K562 (cell line): Measurements from ENCODE around the gene CEMIP. TPM values are rescaled to one million over a fixed set of nuclear protein-coding genes. Genes with fewer than 3 reads are reported as not detected.

Source experiments
- EP300 ChIP-seq: IDR thresholded peaks from 2 replicates; pipeline ENCODE4 v1.6.1; 2012; ENCODE audit warnings: low read length, improper control_type of control experiment
- MAZ ChIP-seq, 2 experiments: fragments of 450-650 bp in 1 of 2; sonication (generic) in 1 of 2; formaldehyde crosslinking; IDR thresholded peaks in 1 of 2; conservative IDR thresholded peaks in 1 of 2; 2 replicates each; pipeline versions ENCODE4 v1.4.0 to v1.5.0; 2020; ENCODE audit warnings: mild to moderate bottlenecking in 1 of 2, missing genetic modification reagents in 1 of 2
- MYC ChIP-seq, 2 experiments: fragments of 250-450 bp in 1 of 2; sonication (Bioruptor Pico) in 1 of 2; IDR thresholded peaks; 2 replicates each; pipeline versions ENCODE4 v1.5.1 to v1.6.1; 2012 to 2021; ENCODE audit warnings: low read depth in 2 of 2, borderline replicate concordance in 1 of 2, improper control_type of control experiment in 1 of 2, low read length in 1 of 2, mild to moderate bottlenecking in 1 of 2, moderate library complexity in 1 of 2
- NR3C1 ChIP-seq: sonication (generic); formaldehyde crosslinking; IDR thresholded peaks from 2 replicates; pipeline ENCODE4 v1.8.1; 2022; ENCODE audit warnings: missing genetic modification reagents
- ZNF12 ChIP-seq: sonication (generic); formaldehyde crosslinking; IDR thresholded peaks from 2 replicates; pipeline ENCODE4 v1.4.0; 2020; ENCODE audit warnings: mild to moderate bottlenecking, missing genetic modification reagents
- polyA plus RNA-seq, 8 experiments: library from polyadenylated mRNA; depleted of rRNA in 4 of 8; stranded (reverse) in 5 of 8; unstranded in 3 of 8; fragments of >200 nt; fragmentation: Nextera tagmentation in 2 of 8; fragmentation: Illumina TruSeq in 1 of 8; extraction: Ambion mirVana in 2 of 8; extraction: Trizol in 1 of 8; gene quantifications; 2 replicates each; pipeline versions ENCODE4 v1.2.1 to v1.2.3, GENCODE V29; 2011 to 2014; ENCODE audit warnings: inconsistent platforms in 1 of 8, missing spikeins in 1 of 8
- total RNA-seq, 7 experiments: library from RNA; depleted of rRNA in 6 of 7; stranded (reverse); fragments of >200 nt in 6 of 7; fragmentation: Illumina TruSeq in 2 of 7; extraction: Trizol in 2 of 7; gene quantifications; 2 replicates each; pipeline versions ENCODE4 v1.2.1 to v1.2.3, GENCODE V29; 2011 to 2021; ENCODE audit warnings: low replicate concordance in 1 of 7
- TF ChIP-seq, protein P1 (sequence below): fragments of 450-650 bp; IDR thresholded peaks from 2 replicates; pipeline ENCODE4 v1.6.1; 2017; ENCODE audit warnings: antibody characterized with exemption, mild to moderate bottlenecking
- TF ChIP-seq, protein P2 (sequence below), 2 experiments: IDR thresholded peaks in 1 of 2; conservative IDR thresholded peaks in 1 of 2; 2 replicates each; pipeline ENCODE4 v1.6.1; 2016; ENCODE audit warnings: low read depth in 2 of 2, mild to moderate bottlenecking in 1 of 2, missing compliant biosample characterization in 1 of 2, missing genetic modification characterization in 1 of 2, moderate library complexity in 1 of 2
- TF ChIP-seq, protein P3 (sequence below): sonication (generic); formaldehyde crosslinking; IDR thresholded peaks from 2 replicates; pipeline ENCODE4 v1.9.0; 2022; ENCODE audit warnings: mild to moderate bottlenecking, missing genetic modification reagents

The CEMIP gene
- total and polyA plus RNA-seq, 9 of the 15 experiments (the other 6 are each of a cell fraction or from before 2014, with no cell fraction given) = 0.33 TPM; not detected in 8

DNA sequence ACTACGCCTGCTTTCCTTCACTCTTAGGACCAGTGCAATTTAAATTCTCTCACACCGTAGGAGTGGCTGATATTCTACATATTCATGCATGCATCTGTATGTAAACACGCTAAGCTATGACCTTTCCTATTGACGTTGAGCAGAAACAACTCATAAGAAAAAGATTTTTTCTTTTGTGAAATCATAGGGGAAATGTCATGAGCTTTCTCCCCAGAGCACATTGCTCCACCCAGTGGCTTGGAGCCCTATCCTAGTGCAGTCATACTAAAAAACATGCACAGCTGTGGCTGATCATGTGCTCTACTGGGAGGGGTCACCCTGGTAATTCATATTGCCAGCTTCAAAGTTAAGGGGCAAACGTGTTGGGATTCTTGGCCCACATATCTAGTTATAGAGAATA is 212.3 kb downstream of the CEMIP start (continued):
- TF ChIP-seq, protein P1, sequence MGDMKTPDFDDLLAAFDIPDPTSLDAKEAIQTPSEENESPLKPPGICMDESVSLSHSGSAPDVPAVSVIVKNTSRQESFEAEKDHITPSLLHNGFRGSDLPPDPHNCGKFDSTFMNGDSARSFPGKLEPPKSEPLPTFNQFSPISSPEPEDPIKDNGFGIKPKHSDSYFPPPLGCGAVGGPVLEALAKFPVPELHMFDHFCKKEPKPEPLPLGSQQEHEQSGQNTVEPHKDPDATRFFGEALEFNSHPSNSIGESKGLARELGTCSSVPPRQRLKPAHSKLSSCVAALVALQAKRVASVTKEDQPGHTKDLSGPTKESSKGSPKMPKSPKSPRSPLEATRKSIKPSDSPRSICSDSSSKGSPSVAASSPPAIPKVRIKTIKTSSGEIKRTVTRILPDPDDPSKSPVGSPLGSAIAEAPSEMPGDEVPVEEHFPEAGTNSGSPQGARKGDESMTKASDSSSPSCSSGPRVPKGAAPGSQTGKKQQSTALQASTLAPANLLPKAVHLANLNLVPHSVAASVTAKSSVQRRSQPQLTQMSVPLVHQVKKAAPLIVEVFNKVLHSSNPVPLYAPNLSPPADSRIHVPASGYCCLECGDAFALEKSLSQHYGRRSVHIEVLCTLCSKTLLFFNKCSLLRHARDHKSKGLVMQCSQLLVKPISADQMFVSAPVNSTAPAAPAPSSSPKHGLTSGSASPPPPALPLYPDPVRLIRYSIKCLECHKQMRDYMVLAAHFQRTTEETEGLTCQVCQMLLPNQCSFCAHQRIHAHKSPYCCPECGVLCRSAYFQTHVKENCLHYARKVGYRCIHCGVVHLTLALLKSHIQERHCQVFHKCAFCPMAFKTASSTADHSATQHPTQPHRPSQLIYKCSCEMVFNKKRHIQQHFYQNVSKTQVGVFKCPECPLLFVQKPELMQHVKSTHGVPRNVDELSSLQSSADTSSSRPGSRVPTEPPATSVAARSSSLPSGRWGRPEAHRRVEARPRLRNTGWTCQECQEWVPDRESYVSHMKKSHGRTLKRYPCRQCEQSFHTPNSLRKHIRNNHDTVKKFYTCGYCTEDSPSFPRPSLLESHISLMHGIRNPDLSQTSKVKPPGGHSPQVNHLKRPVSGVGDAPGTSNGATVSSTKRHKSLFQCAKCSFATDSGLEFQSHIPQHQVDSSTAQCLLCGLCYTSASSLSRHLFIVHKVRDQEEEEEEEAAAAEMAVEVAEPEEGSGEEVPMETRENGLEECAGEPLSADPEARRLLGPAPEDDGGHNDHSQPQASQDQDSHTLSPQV = peak; percentile 30; the same call in 1 of the 2 replicates
- TF ChIP-seq MAZ (CRISPR knock-in tag; conservative IDR thresholded peaks at IDR 0.05 in 1 of 2, IDR thresholded peaks at IDR 0.05 in 1 of 2) (0 out of 4 replicates have a peak, but pooled peaks of 1 of the 2 experiments have one; percentile 17), ZNF12 (no peak), EP300 (0 out of 2 replicates have a peak, but pooled peaks have one; percentile 5), MYC (IDR thresholded peaks at IDR 0.05; ENCODE audit: low read depth, low read length) (peak; percentile 66; the same call in 1 of the 2 replicates), MYC (CRISPR knock-in tag; IDR thresholded peaks at IDR 0.05; ENCODE audit: borderline replicate concordance, low read depth) (no peak), NR3C1 (CRISPR knock-in tag) (no peak)
- TF ChIP-seq, protein P2, sequence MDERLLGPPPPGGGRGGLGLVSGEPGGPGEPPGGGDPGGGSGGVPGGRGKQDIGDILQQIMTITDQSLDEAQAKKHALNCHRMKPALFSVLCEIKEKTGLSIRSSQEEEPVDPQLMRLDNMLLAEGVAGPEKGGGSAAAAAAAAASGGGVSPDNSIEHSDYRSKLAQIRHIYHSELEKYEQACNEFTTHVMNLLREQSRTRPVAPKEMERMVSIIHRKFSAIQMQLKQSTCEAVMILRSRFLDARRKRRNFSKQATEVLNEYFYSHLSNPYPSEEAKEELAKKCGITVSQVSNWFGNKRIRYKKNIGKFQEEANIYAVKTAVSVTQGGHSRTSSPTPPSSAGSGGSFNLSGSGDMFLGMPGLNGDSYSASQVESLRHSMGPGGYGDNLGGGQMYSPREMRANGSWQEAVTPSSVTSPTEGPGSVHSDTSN (CRISPR knock-in tag; IDR thresholded peaks at IDR 0.05; ENCODE audit: low read depth) = no peak
- TF ChIP-seq, protein P2 (tag; conservative IDR thresholded peaks at IDR 0.05; ENCODE audit: low read depth) = no peak
- TF ChIP-seq, protein P3, sequence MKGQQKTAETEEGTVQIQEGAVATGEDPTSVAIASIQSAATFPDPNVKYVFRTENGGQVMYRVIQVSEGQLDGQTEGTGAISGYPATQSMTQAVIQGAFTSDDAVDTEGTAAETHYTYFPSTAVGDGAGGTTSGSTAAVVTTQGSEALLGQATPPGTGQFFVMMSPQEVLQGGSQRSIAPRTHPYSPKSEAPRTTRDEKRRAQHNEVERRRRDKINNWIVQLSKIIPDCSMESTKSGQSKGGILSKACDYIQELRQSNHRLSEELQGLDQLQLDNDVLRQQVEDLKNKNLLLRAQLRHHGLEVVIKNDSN (CRISPR knock-in tag) = peak; percentile 54; the same call in 1 of the 2 replicates
